GM21786 (cell line): Measurements from ENCODE around the gene GCNA.

ENCODE experiments used
- ATAC-seq: cut with Tn5 transposase; IDR thresholded peaks from one replicate; pipeline ENCODE4 v1.9.1; 2021; ENCODE audit not compliant: unreplicated experiment

Gene GCNA

GRCh38 chrX:71612256-71612655 is 34.0 kb downstream of the GCNA start:
- no peak for ATAC-seq

GRCh38 chrX:71615056-71615455 is 36.8 kb downstream of the GCNA start:
- no peak for ATAC-seq

- ATAC-seq, result peak; percentile 29
These were observed 37.7 kb downstream of the GCNA start for GRCh38 chrX:71615954-71616353.

GRCh38 chrX:71616672-71617529 is 38.7 kb downstream of the GCNA start:
- no peak for ATAC-seq

- no peak for ATAC-seq
These were observed 39.5 kb downstream of the GCNA start for GRCh38 chrX:71617742-71618141.

GRCh38 chrX:71618303-71618721 is 40.1 kb downstream of the GCNA start, which contains the start of gene CXCR3:
CXCR3 (minus strand) TSS chrX:71618511; CDS start chrX:71618449, 62 bp downstream.
- ATAC-seq, result peak; percentile 51

GRCh38 chrX:71618787-71619186 is 40.5 kb downstream of the GCNA start:
- no peak for ATAC-seq

GRCh38 chrX:71619193-71619592 is 41.0 kb downstream of the GCNA start:
- ATAC-seq, result no peak

GRCh38 chrX:71619986-71620385 is 41.7 kb downstream of the GCNA start:
- no peak for ATAC-seq

GRCh38 chrX:71621603-71622002 is 43.4 kb downstream of the GCNA start:
- no peak for ATAC-seq

- no peak for ATAC-seq
These were observed 43.9 kb downstream of the GCNA start for GRCh38 chrX:71622032-71622575.

- ATAC-seq, result peak; percentile 56
These were observed 44.6 kb downstream of the GCNA start for GRCh38 chrX:71622576-71623450.

- no peak for ATAC-seq
These were observed 45.5 kb downstream of the GCNA start for GRCh38 chrX:71623714-71624113.

- no peak for ATAC-seq
These were observed 47.2 kb downstream of the GCNA start for GRCh38 chrX:71625471-71625870.

GRCh38 chrX:71626576-71626975 is 48.3 kb downstream of the GCNA start:
- no peak for ATAC-seq

GRCh38 chrX:71627588-71628404 is 49.6 kb downstream of the GCNA start:
- ATAC-seq, result no peak

GRCh38 chrX:71629467-71629866 is 51.2 kb downstream of the GCNA start:
- peak; percentile 69 for ATAC-seq

GRCh38 chrX:71632923-71633657 is 54.9 kb downstream of the GCNA start:
- peak; percentile 47 for ATAC-seq

GRCh38 chrX:71634366-71634765 is 56.1 kb downstream of the GCNA start:
- ATAC-seq, result no peak
